Measurements from ENCODE around the gene EDEM3. TPM values are rescaled to one million over a fixed set of nuclear protein-coding genes. Genes with fewer than 3 reads are reported as not detected.

EDEM3 gene
- total RNA-seq, 1 experiment from 2014 or later = 14.0 TPM

GRCh38 chr1:184691719-184692324, 62.8 kb downstream of the EDEM3 start:
- Histone ChIP-seq H3K14ac (ENCODE audit: insufficient read depth, low read length) (no peak overlapping the region), H2BK5ac (ENCODE audit: insufficient read length, low read length) (no peak overlapping the region), H4K8ac (replicated peaks; ENCODE audit: insufficient read length, low read depth, low read length) (no peak overlapping the region), H3K4me1 (ENCODE audit: insufficient read depth, low read length) (no peaks in the 10 kb centered on the region), H3K4me2 (ENCODE audit: insufficient read depth, insufficient read length, low read length) (no peak overlapping the region), H3K18ac (ENCODE audit: insufficient read length, low read depth, low read length) (no peak overlapping the region), H2BK12ac (ENCODE audit: insufficient read length, low read depth, low read length) (no peak overlapping the region), H2AK5ac (ENCODE audit: insufficient read length, low read length) (no peak overlapping the region), H2BK15ac (ENCODE audit: low read depth, low read length) (no peak overlapping the region), H3K27me3 (ENCODE audit: insufficient read depth, low read length) (no peaks in the 10 kb centered on the region), H3T11ph (ENCODE audit: low read length) (no peak overlapping the region), H4K20me1 (ENCODE audit: control insufficient read depth, insufficient read depth, insufficient read length) (no peaks in the 10 kb centered on the region), H3K79me1 (ENCODE audit: insufficient read depth, low read depth, low read length, poor library complexity, severe bottlenecking) (no peaks in the 10 kb centered on the region), H4K91ac (ENCODE audit: insufficient read length, low read depth, low read length) (no peak overlapping the region), H3K79me2 (ENCODE audit: insufficient read depth, low read length) (no peaks in the 10 kb centered on the region), H2AFZ (ENCODE audit: low read length) (no peak overlapping the region), H2BK20ac (ENCODE audit: low read depth, low read length, poor library complexity, severe bottlenecking) (no peak overlapping the region), H3K23ac (ENCODE audit: insufficient read length, low read depth, low read length) (no peak overlapping the region), H4K5ac (ENCODE audit: insufficient read length, low read depth, low read length) (no peak overlapping the region), H3K27ac (ENCODE audit: insufficient read length, low read depth, low read length) (no peak overlapping the region), H3K9ac (ENCODE audit: extremely low read depth, insufficient read length, low read length) (no peak overlapping the region), H3K23me2 (ENCODE audit: insufficient read length, low read depth, low read length, poor library complexity, severe bottlenecking) (no peaks in the 10 kb centered on the region), H3K56ac (ENCODE audit: insufficient read length, low read depth, low read length) (no peak overlapping the region), H3K4ac (ENCODE audit: low read depth, low read length) (no peak overlapping the region), H2BK120ac (ENCODE audit: low read depth, low read length, poor library complexity, severe bottlenecking) (no peak overlapping the region), H3K9me3 (ENCODE audit: control insufficient read depth, low read depth, low read length) (no peaks in the 10 kb centered on the region)
- Mint-ChIP-seq H3K27me3 (ENCODE audit: low read depth) (no peaks in the 10 kb centered on the region), H3K9me3 (no peaks in the 10 kb centered on the region), H3K4me3 (no peak overlapping the region), H3K27ac (no peak overlapping the region), H3K36me3 (ENCODE audit: insufficient read depth in 1 of 3, low read depth in 3 of 3) (no peaks in the 10 kb centered on the region), H3K4me1 (peaks cover 15 to 19% of the 10 kb centered on the region in 2 experiments)
- DNase-seq = no peak
- WGBS (ENCODE audit: extremely low coverage, insufficient read length, low lambda C conversion rate) = no CpG with 5 or more reads among the region's 4 CpGs
- peak; percentile 95 for TF ChIP-seq CTCF (conservative IDR thresholded peaks at IDR 0.05)
